ENCODE data around the gene ZRANB3.

DNA sequence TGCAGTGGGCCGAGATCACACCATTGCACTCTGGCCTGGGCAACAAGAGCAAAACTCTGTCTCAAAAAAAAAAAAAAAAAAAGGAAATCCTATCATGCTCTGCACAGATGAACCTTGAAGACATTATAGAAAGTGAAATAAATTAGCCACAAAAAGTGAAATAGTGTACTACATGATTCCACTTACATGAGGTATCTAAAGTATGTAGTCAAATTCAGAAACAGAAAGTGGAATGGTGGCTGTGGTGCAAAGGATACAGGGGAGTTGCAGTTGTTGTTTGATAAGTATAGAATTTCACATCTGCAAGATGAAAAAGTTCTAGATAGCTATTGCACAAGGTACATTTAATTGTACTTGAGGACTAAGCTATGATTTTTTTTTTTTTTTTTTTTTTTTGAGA lies 5.2 kb downstream of the ZRANB3 start:
- TF ChIP-seq, protein P1, sequence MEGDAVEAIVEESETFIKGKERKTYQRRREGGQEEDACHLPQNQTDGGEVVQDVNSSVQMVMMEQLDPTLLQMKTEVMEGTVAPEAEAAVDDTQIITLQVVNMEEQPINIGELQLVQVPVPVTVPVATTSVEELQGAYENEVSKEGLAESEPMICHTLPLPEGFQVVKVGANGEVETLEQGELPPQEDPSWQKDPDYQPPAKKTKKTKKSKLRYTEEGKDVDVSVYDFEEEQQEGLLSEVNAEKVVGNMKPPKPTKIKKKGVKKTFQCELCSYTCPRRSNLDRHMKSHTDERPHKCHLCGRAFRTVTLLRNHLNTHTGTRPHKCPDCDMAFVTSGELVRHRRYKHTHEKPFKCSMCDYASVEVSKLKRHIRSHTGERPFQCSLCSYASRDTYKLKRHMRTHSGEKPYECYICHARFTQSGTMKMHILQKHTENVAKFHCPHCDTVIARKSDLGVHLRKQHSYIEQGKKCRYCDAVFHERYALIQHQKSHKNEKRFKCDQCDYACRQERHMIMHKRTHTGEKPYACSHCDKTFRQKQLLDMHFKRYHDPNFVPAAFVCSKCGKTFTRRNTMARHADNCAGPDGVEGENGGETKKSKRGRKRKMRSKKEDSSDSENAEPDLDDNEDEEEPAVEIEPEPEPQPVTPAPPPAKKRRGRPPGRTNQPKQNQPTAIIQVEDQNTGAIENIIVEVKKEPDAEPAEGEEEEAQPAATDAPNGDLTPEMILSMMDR (IDR thresholded peaks at IDR 0.05) = no peak
- no peak for TF ChIP-seq POLR2A (IDR thresholded peaks at IDR 0.05)
- TF ChIP-seq EP300 (IDR thresholded peaks at IDR 0.05) = no peak

Measured in tibial nerve (tissue), 4 donors.